Thyroid gland (tissue), 4 donors: ENCODE measurements around the gene TESPA1.

Source experiments
- CTCF ChIP-seq, 6 experiments: fragments of 200-600 bp in 3 of 6; fragments of 450-650 bp in 3 of 6; sonication (generic) in 3 of 6; IDR thresholded peaks; one replicate each; pipeline ENCODE4 v1.5.1; 2016 to 2019; ENCODE audit warnings: antibody characterized with exemption in 6 of 6, mild to moderate bottlenecking in 2 of 6, inconsistent platforms in 1 of 6, moderate library complexity in 1 of 6
- POLR2A ChIP-seq, 2 donors: fragments of 450-650 bp; IDR thresholded peaks; one replicate each; pipeline ENCODE4 v1.6.1; 2017; ENCODE audit warnings: antibody characterized with exemption in 2 of 2, mild to moderate bottlenecking in 2 of 2, moderate library complexity in 1 of 2

GRCh38 chr12:54935235-54935951, 49.2 kb downstream of the TESPA1 start:
- TF ChIP-seq CTCF (IDR thresholded peaks at IDR 0.05) (no peak), POLR2A (IDR thresholded peaks at IDR 0.05) (no peak)
